Gastroesophageal sphincter (tissue), 3 donors: ENCODE results near the gene ATF7IP.

Source experiments
- EP300 ChIP-seq: sonication (generic); formaldehyde crosslinking; IDR thresholded peaks from one replicate; pipeline ENCODE4 v1.6.1; 2017; ENCODE audit warnings: antibody characterized with exemption, mild to moderate bottlenecking
- POLR2A ChIP-seq, 2 donors: fragments of 450-650 bp; IDR thresholded peaks; one replicate each; pipeline ENCODE4 v1.6.1; 2017; ENCODE audit warnings: antibody characterized with exemption in 2 of 2, mild to moderate bottlenecking in 2 of 2, moderate library complexity in 1 of 2
- POLR2AphosphoS5 ChIP-seq: sonication (generic); formaldehyde crosslinking; IDR thresholded peaks from one replicate; pipeline ENCODE4 v1.6.1; 2017; ENCODE audit warnings: antibody characterized with exemption
- TF ChIP-seq, protein P1 (sequence below), 4 experiments: fragments of 200-600 bp in 2 of 4; fragments of 450-650 bp in 2 of 4; sonication (generic) in 1 of 4; IDR thresholded peaks; one replicate each; pipeline ENCODE4 v1.5.1; 2017 to 2019; ENCODE audit warnings: antibody characterized with exemption in 4 of 4, mild to moderate bottlenecking in 2 of 4, moderate library complexity in 2 of 4

GRCh38 chr12:14369311-14369710 is 3.8 kb downstream of the ATF7IP start:
- no peak for TF ChIP-seq POLR2AphosphoS5
- TF ChIP-seq, protein P1, sequence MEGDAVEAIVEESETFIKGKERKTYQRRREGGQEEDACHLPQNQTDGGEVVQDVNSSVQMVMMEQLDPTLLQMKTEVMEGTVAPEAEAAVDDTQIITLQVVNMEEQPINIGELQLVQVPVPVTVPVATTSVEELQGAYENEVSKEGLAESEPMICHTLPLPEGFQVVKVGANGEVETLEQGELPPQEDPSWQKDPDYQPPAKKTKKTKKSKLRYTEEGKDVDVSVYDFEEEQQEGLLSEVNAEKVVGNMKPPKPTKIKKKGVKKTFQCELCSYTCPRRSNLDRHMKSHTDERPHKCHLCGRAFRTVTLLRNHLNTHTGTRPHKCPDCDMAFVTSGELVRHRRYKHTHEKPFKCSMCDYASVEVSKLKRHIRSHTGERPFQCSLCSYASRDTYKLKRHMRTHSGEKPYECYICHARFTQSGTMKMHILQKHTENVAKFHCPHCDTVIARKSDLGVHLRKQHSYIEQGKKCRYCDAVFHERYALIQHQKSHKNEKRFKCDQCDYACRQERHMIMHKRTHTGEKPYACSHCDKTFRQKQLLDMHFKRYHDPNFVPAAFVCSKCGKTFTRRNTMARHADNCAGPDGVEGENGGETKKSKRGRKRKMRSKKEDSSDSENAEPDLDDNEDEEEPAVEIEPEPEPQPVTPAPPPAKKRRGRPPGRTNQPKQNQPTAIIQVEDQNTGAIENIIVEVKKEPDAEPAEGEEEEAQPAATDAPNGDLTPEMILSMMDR (IDR thresholded peaks at IDR 0.05): no peak
- no peak for TF ChIP-seq EP300
- TF ChIP-seq POLR2A (IDR thresholded peaks at IDR 0.05): no peak
